Neural cell (in vitro differentiated cells): ENCODE results near the gene ANKMY1.

ENCODE experiments used
- EP300 ChIP-seq: fragments of 450-650 bp; conservative IDR thresholded peaks from 2 replicates; pipeline ENCODE4 v1.6.1; 2014; ENCODE audit warnings: antibody characterized with exemption, mild to moderate bottlenecking, moderate library complexity; ENCODE audit not compliant: poor library complexity, severe bottlenecking
- RAD21 ChIP-seq: fragments of 450-650 bp; conservative IDR thresholded peaks from 2 replicates; pipeline ENCODE4 v1.6.1; 2014; ENCODE audit warnings: antibody characterized with exemption, mild to moderate bottlenecking, moderate library complexity
- TF ChIP-seq, protein P1 (sequence below): fragments of 450-650 bp; IDR thresholded peaks from 2 replicates; pipeline ENCODE4 v1.5.1; 2014; ENCODE audit warnings: antibody characterized with exemption, mild to moderate bottlenecking, moderate library complexity; ENCODE audit not compliant: poor library complexity, severe bottlenecking
- TF ChIP-seq, protein P2 (sequence below): IDR thresholded peaks from 2 replicates; pipeline ENCODE4 v1.6.1; 2012; ENCODE audit warnings: borderline replicate concordance

DNA sequence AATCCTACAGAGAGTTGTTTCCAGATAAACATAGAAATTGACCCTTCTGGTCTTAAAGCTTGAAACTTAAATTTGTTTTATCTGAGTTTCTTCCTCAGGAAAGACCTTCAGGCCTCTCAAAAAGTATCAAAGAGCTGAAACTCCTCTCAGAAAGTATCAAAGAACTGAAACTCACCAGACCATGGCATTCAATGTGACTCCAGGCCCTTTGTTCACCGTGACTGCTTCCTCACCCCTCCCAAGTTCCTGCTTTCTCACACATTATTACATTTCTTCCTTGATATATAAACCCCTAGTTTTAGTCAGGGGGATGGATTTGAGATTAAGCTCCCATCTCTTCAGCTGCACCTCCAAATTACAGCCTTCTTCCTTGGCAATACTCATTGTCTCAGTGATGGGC is 6.0 kb downstream of the ANKMY1 start:
- TF ChIP-seq, protein P1, sequence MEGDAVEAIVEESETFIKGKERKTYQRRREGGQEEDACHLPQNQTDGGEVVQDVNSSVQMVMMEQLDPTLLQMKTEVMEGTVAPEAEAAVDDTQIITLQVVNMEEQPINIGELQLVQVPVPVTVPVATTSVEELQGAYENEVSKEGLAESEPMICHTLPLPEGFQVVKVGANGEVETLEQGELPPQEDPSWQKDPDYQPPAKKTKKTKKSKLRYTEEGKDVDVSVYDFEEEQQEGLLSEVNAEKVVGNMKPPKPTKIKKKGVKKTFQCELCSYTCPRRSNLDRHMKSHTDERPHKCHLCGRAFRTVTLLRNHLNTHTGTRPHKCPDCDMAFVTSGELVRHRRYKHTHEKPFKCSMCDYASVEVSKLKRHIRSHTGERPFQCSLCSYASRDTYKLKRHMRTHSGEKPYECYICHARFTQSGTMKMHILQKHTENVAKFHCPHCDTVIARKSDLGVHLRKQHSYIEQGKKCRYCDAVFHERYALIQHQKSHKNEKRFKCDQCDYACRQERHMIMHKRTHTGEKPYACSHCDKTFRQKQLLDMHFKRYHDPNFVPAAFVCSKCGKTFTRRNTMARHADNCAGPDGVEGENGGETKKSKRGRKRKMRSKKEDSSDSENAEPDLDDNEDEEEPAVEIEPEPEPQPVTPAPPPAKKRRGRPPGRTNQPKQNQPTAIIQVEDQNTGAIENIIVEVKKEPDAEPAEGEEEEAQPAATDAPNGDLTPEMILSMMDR = no peak
- TF ChIP-seq RAD21 (no peak), EP300 (no peak)
- TF ChIP-seq, protein P2, sequence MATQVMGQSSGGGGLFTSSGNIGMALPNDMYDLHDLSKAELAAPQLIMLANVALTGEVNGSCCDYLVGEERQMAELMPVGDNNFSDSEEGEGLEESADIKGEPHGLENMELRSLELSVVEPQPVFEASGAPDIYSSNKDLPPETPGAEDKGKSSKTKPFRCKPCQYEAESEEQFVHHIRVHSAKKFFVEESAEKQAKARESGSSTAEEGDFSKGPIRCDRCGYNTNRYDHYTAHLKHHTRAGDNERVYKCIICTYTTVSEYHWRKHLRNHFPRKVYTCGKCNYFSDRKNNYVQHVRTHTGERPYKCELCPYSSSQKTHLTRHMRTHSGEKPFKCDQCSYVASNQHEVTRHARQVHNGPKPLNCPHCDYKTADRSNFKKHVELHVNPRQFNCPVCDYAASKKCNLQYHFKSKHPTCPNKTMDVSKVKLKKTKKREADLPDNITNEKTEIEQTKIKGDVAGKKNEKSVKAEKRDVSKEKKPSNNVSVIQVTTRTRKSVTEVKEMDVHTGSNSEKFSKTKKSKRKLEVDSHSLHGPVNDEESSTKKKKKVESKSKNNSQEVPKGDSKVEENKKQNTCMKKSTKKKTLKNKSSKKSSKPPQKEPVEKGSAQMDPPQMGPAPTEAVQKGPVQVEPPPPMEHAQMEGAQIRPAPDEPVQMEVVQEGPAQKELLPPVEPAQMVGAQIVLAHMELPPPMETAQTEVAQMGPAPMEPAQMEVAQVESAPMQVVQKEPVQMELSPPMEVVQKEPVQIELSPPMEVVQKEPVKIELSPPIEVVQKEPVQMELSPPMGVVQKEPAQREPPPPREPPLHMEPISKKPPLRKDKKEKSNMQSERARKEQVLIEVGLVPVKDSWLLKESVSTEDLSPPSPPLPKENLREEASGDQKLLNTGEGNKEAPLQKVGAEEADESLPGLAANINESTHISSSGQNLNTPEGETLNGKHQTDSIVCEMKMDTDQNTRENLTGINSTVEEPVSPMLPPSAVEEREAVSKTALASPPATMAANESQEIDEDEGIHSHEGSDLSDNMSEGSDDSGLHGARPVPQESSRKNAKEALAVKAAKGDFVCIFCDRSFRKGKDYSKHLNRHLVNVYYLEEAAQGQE = no peak
